Esophagus squamous epithelium (tissue), 4 donors: ENCODE data around the gene JARID2.

Source experiments
- CTCF ChIP-seq, 6 experiments: fragments of 450-650 bp in 4 of 6; fragments of 200-600 bp in 2 of 6; sonication (generic) in 2 of 6; IDR thresholded peaks; one replicate each; pipeline ENCODE4 v1.5.1; 2016 to 2019; ENCODE audit warnings: antibody characterized with exemption in 6 of 6, mild to moderate bottlenecking in 4 of 6, moderate library complexity in 4 of 6
- POLR2A ChIP-seq, 4 donors: fragments of 450-650 bp; IDR thresholded peaks; one replicate each; pipeline ENCODE4 v1.6.1; 2017; ENCODE audit warnings: antibody characterized with exemption in 4 of 4, mild to moderate bottlenecking in 4 of 4, moderate library complexity in 3 of 4

GRCh38 chr6:15518878-15519277 is 273.0 kb downstream of the JARID2 start:
- TF ChIP-seq CTCF (IDR thresholded peaks at IDR 0.05), result no peak
- TF ChIP-seq POLR2A (IDR thresholded peaks at IDR 0.05), result no peak
